Activated naive CD8-positive, alpha-beta T cell treated with anti-CD3 and anti-CD28 coated beads for 36 hours (primary cell): ENCODE measurements around the gene RALGAPA2. TPM values are rescaled to one million over a fixed set of nuclear protein-coding genes. Genes with fewer than 3 reads are reported as not detected.

Experiments used
- DNase-seq: peaks from one replicate; pipeline ENCODE4 v3.0.0; 2021
- H3K27ac Mint-ChIP-seq: one replicate; pipeline ENCODE4 v1.8.0; 2022; ENCODE audit warnings: mild to moderate bottlenecking, moderate library complexity, mixed read lengths
- H3K27me3 Mint-ChIP-seq: one replicate; pipeline ENCODE4 v1.8.0; 2022; ENCODE audit warnings: mild to moderate bottlenecking, mixed read lengths
- H3K36me3 Mint-ChIP-seq: one replicate; pipeline ENCODE4 v1.8.0; 2021; ENCODE audit warnings: mild to moderate bottlenecking, mixed read lengths
- H3K4me1 Mint-ChIP-seq: one replicate; pipeline ENCODE4 v1.8.0; 2021; ENCODE audit warnings: mixed read lengths
- H3K4me3 Mint-ChIP-seq: one replicate; pipeline ENCODE4 v1.8.0; 2022; ENCODE audit warnings: mild to moderate bottlenecking, moderate library complexity, mixed read lengths
- H3K9me3 Mint-ChIP-seq: one replicate; pipeline ENCODE4 v1.8.0; 2022; ENCODE audit warnings: mixed read lengths
- total RNA-seq, 2 experiments: library from RNA; stranded (reverse); gene quantifications; one replicate each; pipeline ENCODE4 v1.2.3, GENCODE V29; 2021

RALGAPA2 gene
- total RNA-seq, 2 experiments from 2014 or later: 14.7 to 15.6 TPM

DNA sequence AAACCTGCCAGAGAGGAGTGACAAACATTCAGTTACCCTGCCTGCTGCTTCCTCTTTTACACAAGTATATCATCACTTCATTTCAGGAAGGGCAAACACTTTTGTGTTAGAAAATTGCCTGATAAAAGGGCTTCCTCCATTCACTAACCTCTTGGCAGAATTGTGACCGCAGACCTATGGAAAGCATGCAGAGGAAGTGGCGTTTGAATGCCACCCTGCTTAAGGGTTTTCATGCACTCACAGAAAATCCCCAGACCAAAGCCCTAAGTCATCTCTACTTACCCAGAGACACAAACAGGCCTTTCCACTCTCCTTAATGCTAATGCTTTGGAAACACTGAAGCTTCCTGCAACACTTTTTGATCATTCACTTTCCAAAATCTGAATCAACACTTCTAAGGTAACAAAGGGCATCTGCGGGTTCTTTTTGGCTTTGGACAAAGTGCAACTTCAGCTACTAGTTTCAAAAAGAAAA is 22.1 kb upstream of the RALGAPA2 start:
- Mint-ChIP-seq H3K27me3 (no peaks in the 10 kb centered on the region), H3K27ac (peak overlapping the region; percentile 74), H3K4me1 (peaks cover 34% of the 10 kb centered on the region), H3K4me3 (no peak overlapping the region), H3K36me3 (no peaks in the 10 kb centered on the region), H3K9me3 (no peaks in the 10 kb centered on the region)
- DNase-seq: peak; percentile 44

DNA sequence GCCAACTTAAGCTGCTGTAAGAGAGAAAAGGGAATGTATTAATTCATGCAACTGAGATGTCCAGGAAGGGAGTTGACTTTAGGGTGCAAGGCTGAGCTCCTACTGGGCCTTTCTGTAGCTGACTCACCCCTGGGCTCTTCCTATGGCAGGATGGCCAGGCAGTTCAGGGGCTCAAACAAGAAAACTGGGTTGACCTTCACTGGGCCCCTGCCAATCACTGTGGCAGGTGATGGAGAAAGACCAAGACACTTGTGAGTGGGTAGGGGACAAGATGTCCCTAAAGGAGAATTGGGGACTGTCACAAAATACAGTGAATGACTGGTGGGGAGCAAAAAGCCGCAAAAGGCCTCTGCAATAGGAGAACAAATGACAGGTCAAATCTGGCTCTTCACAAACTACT is 21.5 kb upstream of the RALGAPA2 start:
- Mint-ChIP-seq H3K27me3 (no peaks in the 10 kb centered on the region), H3K9me3 (no peaks in the 10 kb centered on the region), H3K4me3 (no peak overlapping the region), H3K27ac (peak overlapping the region; percentile 74), H3K36me3 (no peaks in the 10 kb centered on the region), H3K4me1 (peaks cover 34% of the 10 kb centered on the region)
- no peak for DNase-seq

DNA sequence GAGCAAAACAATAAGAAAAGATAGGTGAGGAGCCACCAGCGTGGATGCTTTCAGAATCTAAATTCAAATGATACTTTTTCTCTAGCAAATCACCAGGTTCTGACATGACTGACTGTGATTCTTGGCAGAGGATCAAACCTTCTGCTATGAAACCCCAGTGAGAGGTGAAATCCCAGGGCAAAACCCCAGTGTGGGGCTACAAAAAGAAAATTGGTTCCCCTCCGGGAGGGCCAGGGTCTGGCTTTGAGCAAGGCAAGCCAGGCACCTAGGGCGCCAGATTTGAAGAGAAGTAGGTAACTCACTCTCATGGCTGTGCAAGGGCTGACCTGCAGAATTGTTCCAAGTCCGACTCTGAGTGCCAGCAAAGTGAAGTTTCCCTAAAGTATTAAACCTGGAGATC is 20.2 kb upstream of the RALGAPA2 start:
- H3K36me3 Mint-ChIP-seq: no peaks in the 10 kb centered on the region
- H3K9me3 Mint-ChIP-seq: no peaks in the 10 kb centered on the region
- H3K4me1 Mint-ChIP-seq: peaks cover 34% of the 10 kb centered on the region
- H3K27me3 Mint-ChIP-seq: no peaks in the 10 kb centered on the region
- no peak for DNase-seq
- no peak overlapping the region for H3K27ac Mint-ChIP-seq
- no peak overlapping the region for H3K4me3 Mint-ChIP-seq

- Mint-ChIP-seq H3K4me3 (no peak overlapping the region), H3K4me1 (peaks cover 31% of the 10 kb centered on the region), H3K27ac (no peak overlapping the region), H3K9me3 (no peaks in the 10 kb centered on the region), H3K36me3 (no peaks in the 10 kb centered on the region), H3K27me3 (no peaks in the 10 kb centered on the region)
- no peak for DNase-seq
Measured at GRCh38 chr20:20731945-20732296, 19.5 kb upstream of the RALGAPA2 start.

GRCh38 chr20:20731000-20731944 is 18.8 kb upstream of the RALGAPA2 start:
- Mint-ChIP-seq H3K4me1 (peaks cover 26% of the 10 kb centered on the region), H3K36me3 (no peaks in the 10 kb centered on the region), H3K9me3 (no peaks in the 10 kb centered on the region), H3K27me3 (no peaks in the 10 kb centered on the region), H3K4me3 (no peak overlapping the region), H3K27ac (no peak overlapping the region)
- DNase-seq: no peak

DNA sequence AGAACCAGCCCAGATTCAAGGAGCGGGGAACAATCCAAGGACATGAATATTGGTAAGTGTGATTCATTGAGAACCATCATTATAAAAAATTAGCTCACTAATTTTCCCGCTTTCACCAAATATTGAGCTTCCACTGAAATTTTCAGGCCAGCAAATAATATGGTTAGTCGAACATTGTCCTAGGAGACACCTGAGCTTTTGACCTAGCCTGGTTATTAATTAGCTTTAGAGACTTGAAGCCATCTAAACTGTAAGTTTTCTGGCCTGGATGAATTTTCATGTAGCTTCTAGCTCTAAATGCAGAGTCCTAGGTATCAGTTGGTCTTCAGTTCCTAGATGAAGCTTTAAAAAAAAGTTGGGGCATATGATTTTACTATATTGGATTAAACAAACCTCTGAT is 17.1 kb upstream of the RALGAPA2 start:
- Mint-ChIP-seq H3K4me1 (peaks cover 21% of the 10 kb centered on the region), H3K27ac (no peak overlapping the region), H3K36me3 (no peaks in the 10 kb centered on the region), H3K9me3 (no peaks in the 10 kb centered on the region), H3K4me3 (no peak overlapping the region), H3K27me3 (no peaks in the 10 kb centered on the region)
- no peak for DNase-seq

DNA sequence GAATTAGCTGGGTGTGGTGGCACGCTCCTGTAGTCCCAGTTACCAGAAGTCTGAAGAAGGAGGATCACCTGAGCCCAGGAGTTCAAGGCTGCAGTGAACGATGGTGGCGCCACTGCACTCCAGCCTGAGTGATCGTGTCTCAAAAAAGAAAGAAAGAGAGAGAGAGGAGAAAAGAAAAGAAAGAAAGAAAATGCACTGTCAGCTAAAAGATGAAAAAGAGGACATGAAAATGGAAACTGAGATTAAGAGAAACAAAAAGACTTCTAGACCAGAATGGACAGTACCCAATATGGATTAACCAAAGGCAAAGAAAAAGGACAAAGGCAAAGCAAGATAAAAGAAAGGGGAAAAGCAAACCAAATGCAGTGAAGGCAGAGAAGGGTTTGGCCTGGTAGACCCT is 9.0 kb upstream of the RALGAPA2 start:
- no peaks in the 10 kb centered on the region for H3K36me3 Mint-ChIP-seq
- no peak for DNase-seq
- H3K27me3 Mint-ChIP-seq: no peaks in the 10 kb centered on the region

DNA sequence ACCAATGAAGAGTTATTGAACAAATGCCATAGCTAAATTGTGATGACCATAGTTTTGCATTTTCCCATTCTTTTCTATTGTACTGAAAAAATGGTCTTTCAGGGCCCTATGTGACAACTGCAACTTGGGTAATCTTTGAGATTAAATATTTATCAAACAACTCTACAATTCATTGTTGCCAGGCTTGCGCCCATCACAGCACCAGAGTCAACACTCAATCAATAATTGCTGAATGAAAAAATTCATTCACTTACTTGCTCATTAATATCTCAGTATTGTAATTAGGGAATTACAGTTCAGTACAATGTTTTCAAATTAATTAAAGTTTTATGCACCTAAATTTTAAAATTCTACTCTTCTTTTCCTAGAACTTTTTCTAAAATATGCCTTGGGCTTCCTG is 7.7 kb upstream of the RALGAPA2 start:
- no peak overlapping the region for H3K27ac Mint-ChIP-seq
- DNase-seq: no peak
- no peaks in the 10 kb centered on the region for H3K27me3 Mint-ChIP-seq
- H3K4me1 Mint-ChIP-seq: no peaks in the 10 kb centered on the region
- H3K4me3 Mint-ChIP-seq: no peak overlapping the region
- no peaks in the 10 kb centered on the region for H3K36me3 Mint-ChIP-seq
- no peaks in the 10 kb centered on the region for H3K9me3 Mint-ChIP-seq

More for the DNA sequence above, 9.0 kb upstream of the RALGAPA2 start:
- Mint-ChIP-seq H3K4me3 (no peak overlapping the region), H3K27ac (no peak overlapping the region), H3K4me1 (no peaks in the 10 kb centered on the region), H3K9me3 (no peaks in the 10 kb centered on the region)

DNA sequence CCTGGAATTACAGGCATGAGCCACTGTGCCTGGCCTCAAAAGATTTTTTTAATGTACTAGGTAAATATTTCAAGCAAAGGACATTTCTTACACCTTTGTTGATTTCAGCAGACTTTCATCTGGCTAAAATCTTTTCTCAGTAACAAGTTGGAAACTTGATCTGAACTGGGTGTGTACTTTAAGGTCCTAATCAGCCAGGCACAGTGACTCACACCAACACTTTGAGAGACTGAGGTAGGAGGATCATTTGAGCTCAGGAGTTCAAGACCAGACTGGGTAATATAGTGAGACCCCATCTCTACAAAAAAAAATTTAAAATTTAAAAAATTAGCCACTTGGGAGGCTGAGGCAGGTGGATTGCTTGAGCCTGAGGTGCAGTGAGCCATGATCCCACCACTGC is 7.0 kb upstream of the RALGAPA2 start:
- Mint-ChIP-seq H3K9me3 (no peaks in the 10 kb centered on the region), H3K4me3 (no peak overlapping the region), H3K4me1 (no peaks in the 10 kb centered on the region), H3K36me3 (no peaks in the 10 kb centered on the region), H3K27me3 (no peaks in the 10 kb centered on the region), H3K27ac (no peak overlapping the region)
- DNase-seq: no peak

DNA sequence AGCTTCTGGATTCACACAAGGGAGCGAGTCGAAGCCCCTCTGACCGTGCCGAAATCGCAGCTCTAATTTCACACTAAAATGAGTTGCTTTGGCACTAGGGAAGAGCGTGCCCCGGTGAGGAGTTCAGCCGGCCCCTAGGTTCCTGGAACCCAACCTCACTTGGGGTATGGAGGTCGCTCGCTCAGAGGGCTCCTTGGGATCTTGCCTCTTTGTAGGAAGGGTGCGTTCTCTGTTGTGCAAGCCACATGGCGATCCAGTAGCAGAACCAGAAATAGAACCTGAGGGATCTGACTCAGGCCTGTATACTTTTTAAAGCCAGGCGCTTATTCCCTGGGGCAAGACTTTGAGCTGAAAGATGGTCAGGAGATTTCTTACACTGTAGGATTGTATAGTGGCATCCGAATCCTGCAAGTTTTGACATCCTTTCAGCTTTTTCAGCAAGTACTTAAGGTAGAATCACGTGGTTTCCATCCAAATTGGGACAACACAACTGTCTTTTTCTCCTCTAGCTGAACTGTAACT is 861 bp upstream of the RALGAPA2 start:
- DNase-seq: no peak
- Mint-ChIP-seq H3K27ac (peak overlapping the region; percentile 83), H3K9me3 (peaks cover 3% of the 10 kb centered on the region), H3K27me3 (no peaks in the 10 kb centered on the region), H3K4me3 (peak overlapping the region; percentile 76), H3K36me3 (peaks cover 14% of the 10 kb centered on the region), H3K4me1 (peaks cover 30% of the 10 kb centered on the region)

DNA sequence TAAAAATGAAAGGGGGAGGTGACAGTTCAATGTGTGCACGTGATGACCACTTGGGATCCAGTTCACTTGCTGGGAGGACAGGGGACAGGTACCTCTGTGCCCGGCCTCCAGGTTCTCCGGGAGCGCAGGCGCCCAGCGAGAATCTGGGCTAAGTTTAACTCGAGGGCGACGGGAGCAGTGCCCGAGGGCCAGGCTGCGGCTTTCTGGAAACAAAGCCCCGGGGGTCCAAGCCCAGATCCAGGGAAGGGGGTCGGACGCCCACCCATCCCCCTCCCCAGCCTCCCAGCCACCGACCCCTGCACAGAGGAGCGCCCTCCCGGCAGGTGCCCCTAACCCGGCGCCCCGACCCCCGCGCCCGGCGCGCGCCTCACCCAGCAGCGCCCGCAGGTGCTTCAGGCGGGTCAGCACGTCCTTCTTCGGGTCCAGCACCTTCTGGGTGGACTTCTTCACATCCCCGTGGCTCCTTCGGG is 405 bp downstream of the RALGAPA2 start:
- peaks cover 22% of the 10 kb centered on the region for H3K36me3 Mint-ChIP-seq
- no peak for DNase-seq
- peaks cover 31% of the 10 kb centered on the region for H3K4me1 Mint-ChIP-seq
- H3K27me3 Mint-ChIP-seq: no peaks in the 10 kb centered on the region
- H3K27ac Mint-ChIP-seq: peak overlapping the region; percentile 88
- peaks cover 4% of the 10 kb centered on the region for H3K9me3 Mint-ChIP-seq
- peak overlapping the region; percentile 91 for H3K4me3 Mint-ChIP-seq

DNA sequence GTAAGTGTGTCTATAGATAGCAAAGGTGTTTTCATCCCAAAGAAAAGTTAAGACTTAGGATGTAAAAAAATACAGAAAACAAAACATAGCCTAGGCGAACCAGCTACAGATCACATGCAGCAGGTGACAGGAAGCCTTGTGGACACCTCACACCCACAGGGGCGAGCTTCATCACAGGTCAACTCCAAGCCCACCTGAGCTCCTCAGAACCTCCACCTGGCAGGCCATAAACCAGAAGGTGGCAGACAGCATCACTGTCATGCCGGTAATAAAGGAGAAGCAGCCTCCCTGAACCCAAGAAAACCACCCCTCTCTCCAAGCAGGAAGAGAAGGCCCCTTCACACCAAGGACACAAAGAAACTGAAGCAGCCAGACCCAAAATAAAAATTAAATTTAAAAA is 1.0 kb downstream of the RALGAPA2 start:
- peak; percentile 21 for DNase-seq
- Mint-ChIP-seq H3K4me1 (peaks cover 34% of the 10 kb centered on the region), H3K27me3 (no peaks in the 10 kb centered on the region), H3K27ac (peak overlapping the region; percentile 88), H3K4me3 (peak overlapping the region; percentile 91), H3K36me3 (peaks cover 25% of the 10 kb centered on the region), H3K9me3 (peaks cover 4% of the 10 kb centered on the region)

DNA sequence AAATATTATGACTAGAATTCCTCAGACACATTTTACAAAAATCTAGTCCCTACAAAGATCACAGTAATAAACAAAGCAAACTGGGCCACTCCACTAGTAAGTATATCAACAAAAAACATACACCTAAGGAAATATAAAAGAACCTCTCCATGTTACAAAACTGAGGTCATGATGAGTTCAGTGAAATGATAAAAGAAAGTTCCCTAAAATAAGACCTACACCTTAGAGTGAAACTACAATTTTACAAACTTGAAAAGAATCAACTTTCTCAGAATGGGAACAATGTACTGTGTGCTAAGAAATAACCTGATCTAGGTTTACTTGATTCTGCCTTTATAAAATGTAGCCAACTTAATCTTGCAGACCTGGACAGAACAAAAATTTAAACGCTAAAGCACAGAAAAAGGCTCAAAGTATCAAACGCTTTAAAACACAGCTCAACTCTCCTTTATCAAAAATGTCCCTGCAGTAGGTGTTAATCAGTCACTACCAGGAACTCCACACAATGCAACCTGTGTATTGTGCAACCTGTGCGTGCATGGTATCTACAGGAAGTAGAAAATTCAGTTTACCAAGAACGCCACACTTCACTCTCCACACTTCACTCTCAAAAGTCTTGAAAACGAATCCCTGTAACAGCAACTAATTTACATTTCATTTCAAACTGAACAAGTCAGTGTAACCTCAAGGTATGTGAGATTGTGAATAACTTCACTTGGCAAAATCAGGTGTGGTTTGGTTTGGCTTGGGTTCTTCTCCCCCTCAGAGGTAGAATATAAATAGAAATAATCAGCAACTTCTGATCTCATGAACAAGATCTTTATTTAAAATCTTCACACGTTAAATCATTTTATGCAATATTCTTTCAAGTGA is 1.8 kb downstream of the RALGAPA2 start:
- peaks cover 37% of the 10 kb centered on the region for H3K4me1 Mint-ChIP-seq
- DNase-seq: peak; percentile 15
- H3K9me3 Mint-ChIP-seq: peaks cover 4% of the 10 kb centered on the region
- peaks cover 28% of the 10 kb centered on the region for H3K36me3 Mint-ChIP-seq
- H3K27me3 Mint-ChIP-seq: no peaks in the 10 kb centered on the region
- H3K27ac Mint-ChIP-seq: peak overlapping the region; percentile 88
- peak overlapping the region; percentile 91 for H3K4me3 Mint-ChIP-seq

GRCh38 chr20:20709887-20710286 is 2.6 kb downstream of the RALGAPA2 start:
- Mint-ChIP-seq H3K9me3 (peaks cover 4% of the 10 kb centered on the region), H3K4me3 (no peak overlapping the region), H3K27me3 (no peaks in the 10 kb centered on the region), H3K27ac (peak overlapping the region; percentile 88), H3K36me3 (peaks cover 28% of the 10 kb centered on the region), H3K4me1 (peaks cover 40% of the 10 kb centered on the region)
- DNase-seq: no peak

- H3K9me3 Mint-ChIP-seq: peaks cover 4% of the 10 kb centered on the region
- no peaks in the 10 kb centered on the region for H3K27me3 Mint-ChIP-seq
- H3K4me1 Mint-ChIP-seq: peaks cover 47% of the 10 kb centered on the region
- no peak overlapping the region for H3K4me3 Mint-ChIP-seq
- peaks cover 32% of the 10 kb centered on the region for H3K36me3 Mint-ChIP-seq
- no peak overlapping the region for H3K27ac Mint-ChIP-seq
- DNase-seq: no peak
Measured at GRCh38 chr20:20706285-20706684, 6.2 kb downstream of the RALGAPA2 start.
